Placental pericyte (primary cell): ENCODE data around the gene E2F4. TPM values are rescaled to one million over a fixed set of nuclear protein-coding genes. Genes with fewer than 3 reads are reported as not detected.

Source experiments
- small RNA-seq: library from RNA; depleted of rRNA; stranded (forward); fragments of <200 nt; gene quantifications from one replicate; pipeline ENCODE3, GENCODE V24; 2012; ENCODE audit warnings: low replicate concordance
- total RNA-seq: library from RNA; depleted of rRNA; stranded (reverse); fragments of >200 nt; gene quantifications from 2 replicates; pipeline ENCODE4 v1.2.3, GENCODE V29; 2012

The E2F4 gene
- total RNA-seq, result 69.6 and 120 TPM in 2 replicates

GRCh38 chr16:67191995-67192681 lies at the start of gene E2F4:
Gene E2F4, plus strand, starts transcription at chr16:67192155. Its CDS starts 73 bp downstream, at chr16:67192228.

GRCh38 chr16:67150833-67151396 lies 41.0 kb upstream of the E2F4 start, which contains the start of gene B3GNT9:
Gene B3GNT9, minus strand, starts transcription at chr16:67150998. Its CDS starts 513 bp downstream, at chr16:67150485.

GRCh38 chr16:67164599-67165061 lies 27.3 kb upstream of the E2F4 start, which contains the start of gene HSF4:
Gene HSF4, plus strand, starts transcription at chr16:67164745. Its CDS starts 67 bp downstream, at chr16:67164812.

GRCh38 chr16:67170168-67170948 lies 21.6 kb upstream of the E2F4 start, which contains the start of gene NOL3:
Gene NOL3, plus strand, starts transcription at chr16:67170538.

GRCh38 chr16:67183627-67184452 lies 8.1 kb upstream of the E2F4 start, which contains the start of gene MATCAP1:
Gene MATCAP1, minus strand, starts transcription at chr16:67183963. Its CDS starts 3,353 bp downstream, at chr16:67180610.

GRCh38 chr16:67190041-67190440 lies 1.9 kb upstream of the E2F4 start, which contains the start of gene EXOC3L1:
Gene EXOC3L1, minus strand, starts transcription at chr16:67190136. Its CDS starts 460 bp downstream, at chr16:67189676.

GRCh38 chr16:67199011-67199807 lies 7.3 kb downstream of the E2F4 start, which contains the start of gene ELMO3:
Gene ELMO3, plus strand, starts transcription at chr16:67199131. Its CDS starts 196 bp downstream, at chr16:67199327.

GRCh38 chr16:67226804-67227566 lies 35.0 kb downstream of the E2F4 start, which contains the start of gene TMEM208:
Gene TMEM208, plus strand, starts transcription at chr16:67227130. Its CDS starts 89 bp downstream, at chr16:67227219.

GRCh38 chr16:67247192-67248072 lies 55.5 kb downstream of the E2F4 start, which contains the start of gene FHOD1:
Gene FHOD1, minus strand, starts transcription at chr16:67247481. Its CDS starts 71 bp downstream, at chr16:67247410.

Small RNA genes lying within 50 kb of the gene (small RNA-seq; reads per million reads assigned to genes)
- 2.2 reads per million, percentile 71 among the genes with 10 or more reads in this experiment for gene MIR328

Other genes with a start within 250 kb of the E2F4 start
- 0.22 TPM in 1 of 2 replicates, not detected in the other for gene CES3, start 230.9 kb upstream of the E2F4 start, total RNA-seq
- 2.7 and 2.8 TPM in 2 replicates for gene CES4A, start 203.6 kb upstream of the E2F4 start, total RNA-seq
- 88.4 and 124 TPM in 2 replicates for gene CBFB, start 163.0 kb upstream of the E2F4 start, total RNA-seq
- 14.0 and 21.0 TPM in 2 replicates for gene PHAF1, start 82.2 kb upstream of the E2F4 start, total RNA-seq
- 57.3 and 63.7 TPM in 2 replicates for gene B3GNT9, start 41.2 kb upstream of the E2F4 start, total RNA-seq
- gene TRADD, start 32.2 kb upstream of the E2F4 start, total RNA-seq, result 19.8 and 24.3 TPM in 2 replicates
- gene FBXL8, start 32.2 kb upstream of the E2F4 start, total RNA-seq, result 9.6 and 12.7 TPM in 2 replicates
- 2.4 and 9.4 TPM in 2 replicates for gene HSF4, start 27.4 kb upstream of the E2F4 start, total RNA-seq
- 13.6 and 15.6 TPM in 2 replicates for gene NOL3, start 21.6 kb upstream of the E2F4 start, total RNA-seq
- 5.0 and 11.2 TPM in 2 replicates for gene MATCAP1, start 8.2 kb upstream of the E2F4 start, total RNA-seq
- not detected in 2 replicates for gene EXOC3L1, start 2.0 kb upstream of the E2F4 start, total RNA-seq
- 0.72 and 0.88 TPM in 2 replicates for gene ELMO3, start 7.0 kb downstream of the E2F4 start, total RNA-seq
- gene TMEM208, start 35.0 kb downstream of the E2F4 start, total RNA-seq, result 36.4 and 42.0 TPM in 2 replicates
- 7.0 and 40.2 TPM in 2 replicates for gene FHOD1, start 55.3 kb downstream of the E2F4 start, total RNA-seq
- gene SLC9A5, start 56.8 kb downstream of the E2F4 start, total RNA-seq, result 1.1 and 1.6 TPM in 2 replicates
- gene PLEKHG4, start 87.4 kb downstream of the E2F4 start, total RNA-seq, result 6.6 and 21.0 TPM in 2 replicates
- under 0.01 TPM in 1 of 2 replicates, not detected in the other for gene KCTD19, start 134.6 kb downstream of the E2F4 start, total RNA-seq
- gene LRRC36, start 134.7 kb downstream of the E2F4 start, total RNA-seq, result not detected in 2 replicates
- 0.88 and 1.1 TPM in 2 replicates for gene TPPP3, start 201.3 kb downstream of the E2F4 start, total RNA-seq
- gene ZDHHC1, start 224.3 kb downstream of the E2F4 start, total RNA-seq, result 4.6 and 6.0 TPM in 2 replicates
- gene HSD11B2, start 239.0 kb downstream of the E2F4 start, total RNA-seq, result under 0.01 TPM in 1 of 2 replicates, not detected in the other